Osteoblast (primary cell): Measurements from ENCODE around the gene TBC1D32. TPM values are rescaled to one million over a fixed set of nuclear protein-coding genes. Genes with fewer than 3 reads are reported as not detected.

Experiments
- DNase-seq: peaks from one replicate; pipeline ENCODE4 v3.0.0; 2011; ENCODE audit warnings: low spot score, mixed read lengths; ENCODE audit not compliant: insufficient read length; ENCODE audit errors: missing footprints
- H2AFZ ChIP-seq: 2 replicates; pipeline ENCODE4 v1.6.0; 2011; ENCODE audit warnings: mild to moderate bottlenecking, low read length
- H3K27ac ChIP-seq: 2 replicates; pipeline ENCODE4 v1.5.1; 2011; ENCODE audit warnings: mild to moderate bottlenecking, low read depth, low read length, moderate library complexity
- H3K27me3 ChIP-seq: 2 replicates; pipeline ENCODE4 v1.6.0; 2012; ENCODE audit warnings: mild to moderate bottlenecking, control low read depth, inconsistent platforms, low read length, moderate library complexity; ENCODE audit not compliant: insufficient read depth
- H3K36me3 ChIP-seq: 2 replicates; pipeline ENCODE4 v1.5.1; 2011; ENCODE audit warnings: mild to moderate bottlenecking, low read length, control low read depth, moderate library complexity; ENCODE audit not compliant: insufficient read depth
- H3K4me1 ChIP-seq: 2 replicates; pipeline ENCODE4 v1.5.1; 2011; ENCODE audit warnings: mild to moderate bottlenecking, low read length, control low read depth, moderate library complexity; ENCODE audit not compliant: insufficient read depth
- H3K4me2 ChIP-seq: 2 replicates; pipeline ENCODE4 v1.6.0; 2011; ENCODE audit warnings: mild to moderate bottlenecking, low read length; ENCODE audit not compliant: insufficient read depth
- H3K4me3 ChIP-seq: fragments of 200-600 bp; sonication (generic); 3 replicates; pipeline ENCODE4 v1.5.1; 2012; ENCODE audit warnings: mild to moderate bottlenecking, low read length, inconsistent platforms; ENCODE audit not compliant: insufficient read depth
- H3K79me2 ChIP-seq: 2 replicates; pipeline ENCODE4 v1.6.0; 2012; ENCODE audit warnings: mild to moderate bottlenecking, low read length, control low read depth, inconsistent platforms; ENCODE audit not compliant: insufficient read depth
- H3K9me3 ChIP-seq: 2 replicates; pipeline ENCODE4 v1.5.1; 2011; ENCODE audit warnings: low read depth, low read length, control low read depth
- H4K20me1 ChIP-seq: 2 replicates; pipeline ENCODE4 v1.6.0; 2012; ENCODE audit warnings: mild to moderate bottlenecking, low read length, control low read depth; ENCODE audit not compliant: insufficient read depth
- small RNA-seq: library from RNA; depleted of rRNA; stranded (forward); fragments of <200 nt; gene quantifications from one replicate; pipeline ENCODE3, GENCODE V24; 2012
- total RNA-seq: library from RNA; depleted of rRNA; stranded (reverse); fragments of >200 nt; gene quantifications from 2 replicates; pipeline ENCODE4 v1.2.3, GENCODE V29; 2012
- TF ChIP-seq, protein P1 (sequence below): IDR thresholded peaks from 2 replicates; pipeline ENCODE4 v1.5.1; 2011; ENCODE audit warnings: mild to moderate bottlenecking, low read depth, low read length, moderate library complexity; ENCODE audit errors: extremely low read depth

Gene TBC1D32
- total RNA-seq, 1 donor: 17.4 TPM

DNA sequence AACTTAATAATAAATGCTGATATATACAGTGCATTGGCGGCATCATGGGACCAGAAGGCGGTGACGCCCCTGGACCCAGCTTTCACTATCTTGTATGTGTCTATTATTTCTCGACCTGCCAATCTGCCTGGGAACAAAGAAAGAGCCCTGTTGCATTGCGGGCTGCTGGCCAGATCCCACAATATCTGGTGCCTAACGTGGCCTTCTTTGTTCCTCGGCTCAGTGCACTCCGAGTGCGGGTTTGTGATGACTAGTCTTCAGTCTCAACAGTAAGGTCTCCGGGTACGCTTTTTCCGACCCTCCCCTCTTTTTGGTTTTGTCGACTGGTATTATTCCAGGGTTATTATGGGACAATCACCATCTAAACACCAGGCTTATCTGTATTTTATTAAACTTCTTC lies 291.5 kb downstream of the TBC1D32 start:
- no peak overlapping the region for H3K4me2 ChIP-seq
- H3K27me3 ChIP-seq: no peaks in the 10 kb centered on the region
- H4K20me1 ChIP-seq: no peaks in the 10 kb centered on the region
- no peaks in the 10 kb centered on the region for H3K79me2 ChIP-seq
- no peak overlapping the region for H3K4me3 ChIP-seq
- TF ChIP-seq, protein P1, sequence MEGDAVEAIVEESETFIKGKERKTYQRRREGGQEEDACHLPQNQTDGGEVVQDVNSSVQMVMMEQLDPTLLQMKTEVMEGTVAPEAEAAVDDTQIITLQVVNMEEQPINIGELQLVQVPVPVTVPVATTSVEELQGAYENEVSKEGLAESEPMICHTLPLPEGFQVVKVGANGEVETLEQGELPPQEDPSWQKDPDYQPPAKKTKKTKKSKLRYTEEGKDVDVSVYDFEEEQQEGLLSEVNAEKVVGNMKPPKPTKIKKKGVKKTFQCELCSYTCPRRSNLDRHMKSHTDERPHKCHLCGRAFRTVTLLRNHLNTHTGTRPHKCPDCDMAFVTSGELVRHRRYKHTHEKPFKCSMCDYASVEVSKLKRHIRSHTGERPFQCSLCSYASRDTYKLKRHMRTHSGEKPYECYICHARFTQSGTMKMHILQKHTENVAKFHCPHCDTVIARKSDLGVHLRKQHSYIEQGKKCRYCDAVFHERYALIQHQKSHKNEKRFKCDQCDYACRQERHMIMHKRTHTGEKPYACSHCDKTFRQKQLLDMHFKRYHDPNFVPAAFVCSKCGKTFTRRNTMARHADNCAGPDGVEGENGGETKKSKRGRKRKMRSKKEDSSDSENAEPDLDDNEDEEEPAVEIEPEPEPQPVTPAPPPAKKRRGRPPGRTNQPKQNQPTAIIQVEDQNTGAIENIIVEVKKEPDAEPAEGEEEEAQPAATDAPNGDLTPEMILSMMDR: no peak
- no peak overlapping the region for H3K27ac ChIP-seq
- H2AFZ ChIP-seq: no peak overlapping the region
- no peaks in the 10 kb centered on the region for H3K9me3 ChIP-seq
- no peaks in the 10 kb centered on the region for H3K36me3 ChIP-seq
- H3K4me1 ChIP-seq: no peaks in the 10 kb centered on the region
- no peak for DNase-seq

DNA sequence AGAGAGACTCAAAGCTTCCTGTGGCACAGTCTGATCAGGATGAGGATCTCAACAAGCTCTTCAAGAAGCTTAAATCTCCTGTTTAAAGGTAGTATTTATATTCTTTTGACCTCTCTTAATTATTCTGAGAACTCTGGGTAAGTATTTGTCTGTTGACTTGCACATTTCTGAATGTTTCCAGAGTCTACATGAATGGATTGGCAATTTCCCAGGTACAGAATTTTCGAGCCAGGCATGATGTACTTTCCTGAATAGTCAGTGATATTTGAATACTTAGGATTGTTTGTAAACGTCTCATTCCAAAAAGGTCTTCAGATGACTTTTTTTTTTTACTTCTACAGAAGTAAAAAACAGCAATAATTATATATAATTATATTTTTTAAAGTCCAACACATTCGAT lies 293.4 kb downstream of the TBC1D32 start:
- Histone ChIP-seq H3K79me2 (no peaks in the 10 kb centered on the region), H3K4me1 (no peaks in the 10 kb centered on the region), H3K4me2 (no peak overlapping the region), H3K9me3 (no peaks in the 10 kb centered on the region), H4K20me1 (no peaks in the 10 kb centered on the region), H3K36me3 (no peaks in the 10 kb centered on the region), H3K27me3 (no peaks in the 10 kb centered on the region), H3K4me3 (no peak overlapping the region), H2AFZ (no peak overlapping the region), H3K27ac (no peak overlapping the region)
- TF ChIP-seq, protein P1: no peak
- peak; percentile 8 for DNase-seq

DNA sequence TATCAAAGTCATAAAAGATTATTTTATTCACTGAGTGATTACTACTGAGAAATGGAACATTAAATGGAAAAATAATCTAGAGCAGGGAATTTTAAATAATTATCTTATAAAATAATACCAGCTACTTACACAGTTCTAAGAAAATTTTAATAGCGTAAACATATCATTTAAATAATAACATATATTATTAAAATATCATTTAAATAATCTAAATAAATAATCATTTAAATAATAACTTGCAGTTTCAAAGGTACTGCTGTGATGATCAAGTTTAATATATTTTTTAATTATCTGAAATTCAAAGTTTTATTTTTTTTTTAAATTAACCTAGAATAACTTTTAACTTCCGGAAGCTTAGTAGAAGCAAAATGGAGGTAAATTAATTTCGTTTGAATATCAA lies 301.2 kb downstream of the TBC1D32 start:
- H4K20me1 ChIP-seq: no peaks in the 10 kb centered on the region

DNA sequence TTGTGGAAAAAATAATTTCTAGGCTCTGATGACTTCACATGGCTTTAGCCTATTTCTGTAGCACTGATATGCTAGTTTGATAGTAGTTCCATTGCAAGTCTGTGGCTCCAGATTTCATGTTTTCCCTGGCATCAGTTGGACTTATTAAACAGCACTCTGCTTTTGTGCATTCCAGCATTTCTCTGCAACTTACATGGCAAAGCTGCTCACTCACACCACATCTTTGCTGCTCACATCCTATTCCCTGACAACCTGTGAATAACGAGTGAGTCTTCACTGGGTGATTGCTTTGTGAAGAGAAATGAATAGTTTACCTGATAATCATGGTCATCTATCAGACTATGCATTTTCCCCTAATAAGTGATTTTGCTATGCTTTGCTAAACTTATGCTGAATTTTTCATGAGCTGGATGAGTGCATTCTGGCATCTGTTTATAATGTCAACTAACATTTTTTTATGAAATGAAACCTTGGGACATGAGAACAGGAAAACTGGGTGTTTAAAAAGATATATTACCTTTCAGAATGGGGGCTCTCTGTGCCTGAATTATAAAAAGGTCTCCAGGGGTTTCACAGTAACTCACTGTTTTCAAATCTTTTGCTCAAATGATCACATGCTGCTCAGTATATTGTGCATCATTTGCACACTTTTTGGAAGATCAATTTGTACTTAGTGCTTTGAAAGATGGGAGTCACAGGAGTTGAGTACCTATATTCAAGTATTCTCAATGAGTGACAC lies 301.8 kb downstream of the TBC1D32 start:
- no peak overlapping the region for H3K27ac ChIP-seq
- no peaks in the 10 kb centered on the region for H3K9me3 ChIP-seq
- H3K79me2 ChIP-seq: no peaks in the 10 kb centered on the region
- no peak overlapping the region for H3K4me3 ChIP-seq
- no peak overlapping the region for H2AFZ ChIP-seq
- H3K36me3 ChIP-seq: no peaks in the 10 kb centered on the region
- H3K4me1 ChIP-seq: no peaks in the 10 kb centered on the region
- H3K4me2 ChIP-seq: no peak overlapping the region
- no peaks in the 10 kb centered on the region for H4K20me1 ChIP-seq
- H3K27me3 ChIP-seq: no peaks in the 10 kb centered on the region
- TF ChIP-seq, protein P1: no peak
- DNase-seq: no peak

More for the DNA sequence above, 301.2 kb downstream of the TBC1D32 start:
- Histone ChIP-seq H3K9me3 (no peaks in the 10 kb centered on the region), H3K36me3 (no peaks in the 10 kb centered on the region), H3K27ac (no peak overlapping the region), H3K4me2 (no peak overlapping the region), H3K4me1 (no peaks in the 10 kb centered on the region), H3K4me3 (no peak overlapping the region), H3K27me3 (no peaks in the 10 kb centered on the region), H2AFZ (no peak overlapping the region), H3K79me2 (no peaks in the 10 kb centered on the region)
- TF ChIP-seq, protein P1: no peak
- DNase-seq: no peak

Small RNA genes lying within 50 kb of the gene (small RNA-seq; reads per million reads assigned to genes)
- gene RF00019 (not detected), gene RNU6-1286P (not detected)

Other genes with a start within 250 kb of the TBC1D32 start
- gene GJA1, start 101.2 kb upstream of the TBC1D32 start, total RNA-seq: 1,360 and 1,632 TPM in 2 replicates